Choroid plexus epithelial cell (primary cell): Measurements from ENCODE around the gene GEMIN5.

Source experiments
- DNase-seq: peaks from one replicate; pipeline ENCODE4 v3.0.0-alpha.2; 2010; ENCODE audit warnings: low read depth
- H3K4me3 ChIP-seq: 2 replicates; pipeline ENCODE4 v1.5.1; 2011; ENCODE audit warnings: low read depth, mild to moderate bottlenecking, control low read depth, low read length, moderate library complexity
- TF ChIP-seq, protein P1 (sequence below): conservative IDR thresholded peaks from 2 replicates; pipeline ENCODE4 v1.5.1; 2011; ENCODE audit warnings: low read depth, mild to moderate bottlenecking, control low read depth, inconsistent platforms, low read length, moderate library complexity

Gene GEMIN5

DNA sequence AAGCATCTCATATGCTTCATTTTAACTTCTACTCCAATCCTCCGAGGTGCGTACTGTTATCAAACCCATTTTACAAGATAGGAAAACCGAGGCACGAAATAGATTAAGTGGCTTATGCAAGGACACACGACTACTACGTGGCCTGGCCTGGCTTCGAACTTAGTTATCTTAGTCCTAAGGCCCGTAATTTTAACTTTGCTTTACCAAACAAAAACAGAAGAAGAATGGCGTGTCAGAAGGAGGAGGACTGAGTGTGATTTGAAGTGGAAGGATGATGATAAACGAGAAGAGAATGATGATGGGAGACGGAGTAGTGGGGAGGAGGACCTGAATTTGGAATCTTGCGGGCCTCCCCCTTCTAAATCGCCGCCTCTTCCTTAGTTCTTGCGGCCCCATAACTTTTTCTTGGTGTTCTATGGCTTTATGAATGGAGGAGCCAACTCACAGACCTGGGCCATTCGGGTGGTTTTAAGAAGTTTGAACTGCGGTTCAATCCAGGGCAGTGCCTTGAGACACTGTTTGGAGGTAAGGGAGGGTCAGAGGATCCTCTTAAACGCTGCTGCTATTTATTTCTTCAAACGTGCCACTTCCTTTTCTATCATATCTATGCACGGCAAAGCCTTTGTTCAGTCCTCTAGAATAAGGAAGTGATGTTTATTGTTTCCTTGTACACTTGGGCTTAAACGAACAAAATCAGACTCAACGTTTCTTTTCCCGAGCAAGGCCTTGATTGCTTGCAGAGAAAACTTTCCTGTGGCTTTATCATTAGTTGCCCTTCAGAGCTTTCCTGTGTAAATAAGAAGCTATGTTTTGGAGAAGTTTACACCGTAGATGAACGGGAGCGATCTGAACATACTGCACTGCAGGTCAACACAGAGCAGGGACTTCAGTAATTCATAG, 78.8 kb downstream of the GEMIN5 start:
- peak; percentile 27 for DNase-seq
- H3K4me3 ChIP-seq = peak overlapping the region; percentile 71
- TF ChIP-seq, protein P1, sequence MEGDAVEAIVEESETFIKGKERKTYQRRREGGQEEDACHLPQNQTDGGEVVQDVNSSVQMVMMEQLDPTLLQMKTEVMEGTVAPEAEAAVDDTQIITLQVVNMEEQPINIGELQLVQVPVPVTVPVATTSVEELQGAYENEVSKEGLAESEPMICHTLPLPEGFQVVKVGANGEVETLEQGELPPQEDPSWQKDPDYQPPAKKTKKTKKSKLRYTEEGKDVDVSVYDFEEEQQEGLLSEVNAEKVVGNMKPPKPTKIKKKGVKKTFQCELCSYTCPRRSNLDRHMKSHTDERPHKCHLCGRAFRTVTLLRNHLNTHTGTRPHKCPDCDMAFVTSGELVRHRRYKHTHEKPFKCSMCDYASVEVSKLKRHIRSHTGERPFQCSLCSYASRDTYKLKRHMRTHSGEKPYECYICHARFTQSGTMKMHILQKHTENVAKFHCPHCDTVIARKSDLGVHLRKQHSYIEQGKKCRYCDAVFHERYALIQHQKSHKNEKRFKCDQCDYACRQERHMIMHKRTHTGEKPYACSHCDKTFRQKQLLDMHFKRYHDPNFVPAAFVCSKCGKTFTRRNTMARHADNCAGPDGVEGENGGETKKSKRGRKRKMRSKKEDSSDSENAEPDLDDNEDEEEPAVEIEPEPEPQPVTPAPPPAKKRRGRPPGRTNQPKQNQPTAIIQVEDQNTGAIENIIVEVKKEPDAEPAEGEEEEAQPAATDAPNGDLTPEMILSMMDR = no peak

DNA sequence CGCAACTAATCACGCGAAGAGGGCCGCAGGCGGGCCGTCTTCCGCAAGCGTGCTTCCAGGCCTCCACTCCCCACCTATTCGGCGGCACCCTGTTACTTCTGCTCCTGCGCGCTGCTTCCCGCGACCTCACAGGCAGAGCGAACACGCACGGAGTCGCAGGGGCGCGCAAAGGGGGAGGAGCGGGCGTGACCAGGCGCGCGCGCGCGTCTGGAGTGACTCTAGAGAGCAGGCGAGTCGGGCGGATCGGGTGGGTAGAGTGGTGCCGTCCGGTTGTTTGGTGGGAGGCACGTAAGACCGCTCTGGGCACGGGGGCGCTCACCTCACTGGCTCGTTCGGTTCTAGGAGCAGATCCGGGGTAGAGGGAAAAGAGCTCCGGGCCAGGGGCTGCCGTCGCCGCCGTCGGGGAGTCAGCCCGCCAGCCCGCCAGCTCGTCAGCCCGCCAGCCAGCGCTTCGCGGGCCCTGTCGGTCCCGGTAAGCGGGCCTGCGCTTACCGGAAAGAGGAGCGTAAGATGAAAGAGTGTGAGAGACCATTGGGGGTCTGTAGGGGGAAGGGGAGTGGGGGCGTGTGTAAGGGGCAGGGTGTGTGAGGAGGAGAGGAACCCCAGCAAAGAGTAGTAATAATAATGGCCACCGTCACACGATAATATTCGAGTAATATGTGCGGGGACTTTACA, 79.6 kb downstream of the GEMIN5 start, which contains the start of gene CNOT8:
Gene CNOT8 (plus strand): TSS at position 331 of the 675 bp plus-strand sequence. CDS start 4,652 bp downstream, outside the sequence.
- TF ChIP-seq, protein P1 = no peak
- peak within 1 kb of the TSS; percentile 71 for H3K4me3 ChIP-seq
- peak; percentile 99 for DNase-seq

DNA sequence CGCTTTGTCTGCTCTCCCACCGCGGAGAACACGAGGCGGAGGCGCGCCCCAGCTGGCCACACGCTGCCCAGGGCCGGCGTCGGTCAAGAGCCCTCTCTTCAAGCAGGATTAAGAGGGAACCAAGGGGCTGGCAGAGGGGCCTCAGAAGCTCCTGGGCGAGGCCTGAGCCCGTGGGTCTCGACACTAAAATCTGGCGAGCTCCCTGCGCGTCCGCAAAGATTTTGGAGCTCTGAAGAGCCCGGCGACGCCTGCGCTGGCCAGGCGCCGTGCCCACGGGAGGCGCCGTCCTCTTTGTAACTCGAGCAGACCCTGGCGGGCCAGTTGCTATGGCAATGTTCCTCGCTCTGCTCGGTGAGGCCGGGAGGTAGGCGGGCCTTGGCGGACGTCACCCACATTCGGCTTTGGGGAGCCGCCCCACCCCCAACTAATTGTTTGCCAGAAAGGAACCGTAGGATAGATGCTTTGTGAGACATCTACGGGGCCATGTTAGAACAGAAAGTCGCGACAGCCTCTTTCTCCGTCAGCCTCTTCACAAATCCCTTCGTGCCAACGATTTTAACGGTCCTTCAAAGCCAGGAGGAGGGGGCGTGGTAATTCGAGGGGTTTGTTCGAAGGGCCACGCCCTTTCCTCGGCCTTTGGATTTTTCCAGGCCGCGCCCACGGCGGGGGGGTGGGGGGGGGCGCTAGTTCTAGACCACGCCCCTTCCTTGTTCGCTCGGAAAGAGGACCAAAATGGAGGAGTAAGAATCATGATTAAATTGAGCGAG, 80.3 kb downstream of the GEMIN5 start:
- peak; percentile 98 for DNase-seq
- TF ChIP-seq, protein P1 = no peak
- H3K4me3 ChIP-seq = peak overlapping the region; percentile 71

DNA sequence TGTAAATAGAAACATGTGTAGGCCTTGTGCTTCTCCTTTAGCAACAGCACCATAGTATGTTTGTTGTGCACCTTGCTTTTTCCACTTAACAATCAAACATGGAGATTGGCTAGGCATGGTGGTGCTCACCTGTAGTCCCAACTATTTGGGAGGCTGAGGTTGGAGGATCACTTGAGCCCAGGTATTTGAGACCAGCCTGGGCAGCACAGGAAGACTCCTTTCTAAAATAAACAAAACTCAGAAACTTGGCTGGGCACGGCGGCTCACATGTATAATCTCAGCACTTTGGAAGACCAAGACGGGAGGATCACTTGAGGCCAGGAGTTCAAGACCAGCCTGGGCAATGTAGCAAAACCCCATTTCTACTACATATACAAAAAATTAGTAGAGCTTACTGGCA, 86.7 kb downstream of the GEMIN5 start:
- no peak overlapping the region for H3K4me3 ChIP-seq
- DNase-seq = no peak
- TF ChIP-seq, protein P1 = no peak

DNA sequence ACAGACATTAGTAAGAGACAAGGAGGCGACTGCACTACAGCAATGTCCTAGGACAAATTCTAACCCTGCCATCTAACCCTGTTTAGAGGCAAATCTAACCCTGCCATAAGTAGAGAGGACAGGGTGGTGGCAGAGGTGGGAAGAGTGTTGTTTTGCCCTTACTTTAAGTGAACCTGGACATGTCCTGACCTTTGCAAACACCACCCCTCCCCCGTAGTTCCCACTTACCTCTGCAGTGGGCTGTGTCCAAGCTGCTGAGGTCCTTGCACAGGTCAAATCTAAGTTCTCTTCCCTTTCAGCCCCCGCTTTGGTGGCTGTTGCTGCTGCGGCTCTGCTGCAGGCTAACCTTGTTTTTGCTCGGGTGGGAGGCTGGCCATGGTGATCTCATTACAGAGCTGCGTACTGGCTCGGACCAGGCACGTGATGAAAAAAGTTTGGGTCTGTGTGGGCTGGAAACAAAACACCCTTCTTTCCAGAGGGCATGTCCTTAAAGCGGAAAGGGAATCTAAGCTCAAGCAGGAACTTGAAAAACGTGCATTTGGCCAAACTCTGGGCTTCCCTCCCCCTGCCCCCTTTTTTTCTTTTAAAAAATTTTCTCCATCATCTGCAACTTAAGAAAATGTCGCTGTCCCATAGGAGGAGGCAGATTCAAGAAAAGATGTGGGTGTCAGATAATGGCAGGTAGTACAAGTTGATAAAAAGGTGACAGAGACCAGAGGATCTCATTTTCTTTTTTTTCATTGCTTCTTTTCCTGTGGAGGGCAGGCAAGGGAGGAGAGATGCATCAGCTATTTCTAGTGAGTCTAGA, 87.6 kb downstream of the GEMIN5 start, which contains the start of gene FAXDC2:
Gene FAXDC2 (minus strand): TSS at position 349 of the 808 bp plus-strand sequence. CDS start 12,425 bp downstream, outside the sequence.
- DNase-seq = peak; percentile 92
- H3K4me3 ChIP-seq = peak within 1 kb of the TSS; percentile 90
- TF ChIP-seq, protein P1 = no peak

DNA sequence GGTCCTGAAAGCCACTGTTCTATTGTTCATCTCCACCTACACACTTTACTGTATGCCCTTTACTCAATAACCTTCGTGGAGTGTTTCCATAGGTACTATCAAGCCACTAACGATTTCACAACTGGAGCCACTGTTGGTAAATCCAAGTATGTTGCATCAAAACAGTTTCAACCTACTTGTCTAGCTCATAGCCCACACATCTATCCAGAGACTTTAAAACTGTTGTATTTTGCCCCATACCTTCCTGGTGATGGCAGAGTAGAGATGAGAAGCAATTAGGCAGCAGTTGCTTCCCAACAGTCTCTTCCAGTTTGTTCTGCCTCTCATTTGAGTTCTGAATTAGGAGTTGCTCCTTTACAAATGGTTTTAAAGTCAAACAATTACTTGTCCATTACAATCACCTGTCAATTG, 88.2 kb downstream of the GEMIN5 start:
- peak; percentile 63 for DNase-seq
- H3K4me3 ChIP-seq = peak overlapping the region; percentile 90
- TF ChIP-seq, protein P1 = peak; percentile 18
